NCI-H524 treated with DMSO at 0.1 percent for 48 hours (cell line): ENCODE measurements around the gene PHF21B.
"Not testable (repeated sequence)": the region's sequence is repeated elsewhere in the genome, so short reads cannot be mapped to it uniquely, and the experiment has no call there.

Experiments
- DNase-seq: peaks from one replicate; lab custom pipeline; 2025; lab: John Stamatoyannopoulos, UW

The PHF21B gene

GRCh38 chr22:44917372-44918165 is 92.2 kb downstream of the PHF21B start:
- DNase-seq = no peak

DNA sequence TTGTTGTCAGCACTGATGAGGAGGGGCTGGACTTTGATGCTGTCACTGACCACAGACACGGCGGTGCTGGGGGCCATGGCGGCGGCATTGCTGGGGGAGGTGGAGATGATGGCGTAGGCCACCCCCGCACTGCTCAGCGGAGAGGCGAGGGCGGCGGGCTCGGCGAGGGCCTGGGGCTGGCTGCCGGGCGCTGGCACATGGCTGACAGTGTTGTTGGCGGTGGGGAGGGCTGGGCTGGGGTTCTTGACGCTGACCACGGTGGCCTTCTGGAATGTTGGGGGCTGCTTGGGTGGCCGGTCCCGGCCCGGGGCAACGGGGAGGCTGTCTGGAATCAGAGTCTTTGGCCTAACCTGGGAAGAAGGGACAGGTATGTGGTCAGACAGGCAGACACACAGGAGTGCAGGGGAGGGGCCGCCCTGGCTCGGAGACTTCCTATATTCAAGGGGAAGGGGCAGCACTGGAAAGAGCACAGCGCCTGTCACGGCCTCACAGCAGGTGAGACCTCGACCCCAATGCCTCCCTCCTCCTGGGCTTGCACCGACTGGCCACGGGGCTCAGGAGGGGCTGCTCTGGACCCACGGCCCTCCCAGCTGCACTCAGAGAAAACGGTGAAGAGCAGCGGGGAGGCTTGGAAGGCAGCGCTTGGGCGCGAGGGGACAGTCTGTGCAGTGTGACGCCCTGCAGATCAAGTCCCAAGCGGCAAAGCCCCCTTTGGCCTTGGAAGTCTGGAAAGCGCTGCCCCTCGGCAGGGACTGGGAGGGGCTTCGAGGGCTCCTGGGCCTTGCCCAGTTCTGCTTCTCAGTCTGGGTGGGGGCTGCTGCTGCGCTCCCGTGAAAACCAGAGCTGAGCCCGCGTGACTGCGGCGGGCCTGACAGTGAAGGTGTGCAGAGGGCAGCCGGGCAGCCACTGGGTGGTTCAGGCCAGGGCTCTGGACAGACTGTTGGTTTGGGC is 93.2 kb downstream of the PHF21B start:
- DNase-seq = no peak

DNA sequence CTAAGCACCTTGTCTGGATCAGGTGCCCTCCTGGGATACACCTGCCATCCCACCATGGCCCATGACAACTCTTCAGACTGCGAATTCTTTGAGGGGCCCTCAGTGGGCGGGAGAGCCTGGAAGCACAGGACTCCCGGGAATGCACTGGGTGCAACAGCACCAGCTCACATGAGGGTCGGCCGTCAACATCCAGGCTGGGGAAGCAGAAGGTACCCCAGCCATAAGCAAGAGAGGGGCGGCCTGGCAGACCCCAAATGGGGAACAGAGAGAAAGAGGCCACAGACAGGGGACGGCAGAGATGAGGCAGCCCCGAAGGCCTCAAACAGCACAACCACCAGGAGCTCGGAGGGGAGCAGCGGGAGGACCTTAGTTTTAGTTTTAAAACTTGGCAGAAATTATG is 94.4 kb downstream of the PHF21B start:
- no peak for DNase-seq

- DNase-seq = no peak
These were observed 95.6 kb downstream of the PHF21B start for GRCh38 chr22:44914026-44914721.

- DNase-seq = no peak
These were observed 96.4 kb downstream of the PHF21B start for GRCh38 chr22:44913198-44913983.

- DNase-seq = no peak
These were observed 100.6 kb downstream of the PHF21B start for GRCh38 chr22:44909241-44909640.

- DNase-seq = no peak
These were observed 101.8 kb downstream of the PHF21B start for GRCh38 chr22:44907765-44908737.

DNA sequence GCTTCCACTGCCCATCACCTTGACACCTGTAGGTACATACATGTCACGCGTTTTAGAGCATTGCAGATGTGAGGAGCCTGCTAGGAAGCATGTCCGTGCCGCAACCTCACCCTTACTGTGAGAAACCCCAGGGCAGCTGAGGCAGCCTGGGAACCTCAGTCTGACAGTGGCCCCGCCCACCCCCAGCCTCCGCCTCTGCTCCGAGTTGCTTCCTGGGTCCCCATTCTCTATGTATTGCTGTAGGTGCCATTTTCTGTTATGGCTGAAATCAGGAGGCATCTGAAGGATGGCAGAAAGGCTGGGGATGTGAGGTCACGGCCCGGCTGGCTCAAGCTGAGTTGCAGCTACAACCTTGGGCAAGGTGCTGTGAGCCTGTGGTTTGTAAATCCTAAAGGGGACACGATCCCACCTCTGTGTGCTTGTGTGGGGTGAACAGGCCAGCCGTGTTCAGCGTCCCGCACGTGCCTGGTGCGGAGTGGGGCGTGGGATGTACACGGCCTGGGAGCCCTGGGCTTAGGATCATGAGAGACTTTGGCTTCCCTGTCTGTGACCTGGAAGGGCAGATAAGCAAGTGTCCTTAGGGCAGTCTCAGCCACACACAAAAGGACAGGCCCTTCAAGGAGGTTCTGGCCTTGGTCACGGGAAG is 102.7 kb downstream of the PHF21B start:
- no peak for DNase-seq

GRCh38 chr22:44906248-44906936 is 103.4 kb downstream of the PHF21B start:
- DNase-seq = no peak

GRCh38 chr22:44904492-44905152 is 105.2 kb downstream of the PHF21B start:
- DNase-seq = not testable (repeated sequence)

GRCh38 chr22:44903164-44903563 is 106.6 kb downstream of the PHF21B start:
- not testable (repeated sequence) for DNase-seq

DNA sequence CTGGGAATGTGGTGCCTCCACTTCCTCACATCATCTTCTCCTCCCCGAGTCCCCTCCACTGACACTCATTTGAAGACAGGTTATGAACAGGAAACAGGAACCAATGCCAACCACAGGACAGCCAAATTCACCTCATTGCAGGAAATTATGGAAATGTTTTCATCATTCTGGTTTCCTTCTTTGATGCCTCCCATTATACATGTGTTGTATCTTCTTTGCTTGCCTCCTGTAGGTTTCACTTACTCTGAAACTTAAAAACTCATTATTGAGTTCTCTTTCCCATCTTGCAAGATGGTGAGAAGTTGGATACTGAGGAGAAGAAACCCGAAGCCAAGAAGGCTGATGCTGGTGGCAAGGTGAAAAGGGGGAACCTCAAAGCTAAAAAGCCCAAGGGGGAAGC is 108.5 kb downstream of the PHF21B start:
- DNase-seq = no peak

DNA sequence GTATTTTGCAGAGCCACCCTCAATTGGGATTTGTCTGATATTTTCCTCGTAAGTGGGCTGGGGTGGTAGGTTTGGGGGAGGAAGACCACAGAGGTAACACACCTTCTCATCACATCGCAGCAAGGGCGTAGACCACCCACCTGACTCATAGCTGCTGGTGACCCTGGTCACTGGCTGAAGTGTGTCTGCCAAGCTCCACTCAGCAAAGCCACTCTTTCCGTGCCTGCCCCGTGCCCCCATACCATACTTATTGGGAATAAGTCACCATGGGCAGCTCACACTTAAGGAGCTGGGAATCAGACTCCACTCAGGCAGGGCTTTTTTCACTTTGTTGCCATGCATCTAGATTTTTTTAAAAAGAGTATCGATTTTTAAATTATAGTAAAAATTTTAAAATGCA is 111.6 kb downstream of the PHF21B start:
- DNase-seq = no peak

DNA sequence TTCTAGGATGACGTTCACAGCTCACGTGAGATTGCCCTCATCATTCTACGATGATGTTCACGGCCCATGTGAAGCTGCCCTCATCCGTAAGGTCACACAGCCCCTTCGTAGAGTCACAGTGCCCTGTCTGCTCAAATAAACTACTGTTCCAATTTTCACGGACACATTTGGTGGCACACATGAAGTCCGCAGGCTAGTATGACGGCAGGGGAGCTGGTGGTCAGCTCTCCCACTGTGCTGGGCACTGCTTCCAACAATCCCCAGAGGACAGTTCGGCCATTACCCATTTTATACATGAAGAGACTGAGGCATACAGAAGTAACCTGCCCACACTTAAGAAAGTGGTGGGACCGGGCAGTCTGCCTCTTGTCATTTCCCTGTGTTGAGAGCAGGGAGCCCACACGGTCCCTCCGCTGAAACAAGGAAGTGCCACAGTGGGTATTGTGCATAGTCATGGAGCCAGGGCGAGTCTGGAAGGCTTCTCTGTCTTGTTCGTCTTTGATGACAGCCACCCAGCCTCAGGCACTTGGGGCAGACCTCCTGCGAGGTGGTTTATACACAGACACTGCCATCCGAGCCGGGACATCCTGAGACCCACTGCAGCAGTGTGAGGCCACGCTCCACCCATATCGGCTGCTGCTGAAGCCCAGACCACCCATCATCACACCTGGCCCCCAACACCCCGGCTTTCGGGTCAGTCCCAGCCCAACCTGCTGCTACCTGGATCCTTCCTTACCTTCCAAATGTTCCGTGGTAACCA is 114.3 kb downstream of the PHF21B start:
- DNase-seq = no peak

DNA sequence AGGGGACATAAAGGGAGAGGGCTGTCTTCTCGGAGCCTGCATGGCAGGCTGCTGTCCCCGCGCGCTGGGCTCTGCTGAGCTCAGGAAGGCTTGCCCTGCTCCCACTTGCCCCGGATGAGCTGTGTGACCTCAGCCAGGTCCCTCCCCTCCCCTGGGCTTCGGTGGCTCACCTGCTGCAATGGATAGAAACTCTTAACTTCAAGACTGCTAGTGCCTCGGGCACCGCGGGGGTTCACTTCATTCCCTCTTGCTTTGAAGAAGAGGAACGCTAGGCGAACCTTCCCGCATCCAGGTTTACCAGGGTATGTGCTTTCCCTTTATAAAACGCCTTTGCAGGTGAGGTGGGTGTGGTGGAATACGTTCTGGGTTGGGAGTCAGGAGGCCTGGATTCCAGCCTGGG is 115.0 kb downstream of the PHF21B start:
- DNase-seq = no peak

DNA sequence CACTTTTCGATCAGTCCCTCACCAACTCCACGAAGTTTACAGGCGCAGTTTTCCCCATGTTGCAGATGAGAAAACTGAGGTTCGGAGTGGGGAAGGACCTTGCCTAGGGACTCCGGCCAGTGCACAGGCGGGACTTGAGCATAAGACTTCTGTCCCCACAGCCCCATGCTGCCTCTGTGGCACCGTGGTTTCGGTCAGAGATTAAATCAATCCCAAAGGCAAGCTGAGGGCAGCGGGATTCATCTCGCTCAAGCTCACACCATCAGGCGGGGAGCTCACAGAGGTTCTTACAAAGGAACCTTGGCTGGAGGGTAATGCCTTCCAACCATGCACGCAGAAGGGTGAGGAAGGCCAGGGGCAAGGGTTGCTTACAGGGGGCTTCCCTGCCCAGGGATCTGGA is 115.5 kb downstream of the PHF21B start:
- DNase-seq = no peak

DNA sequence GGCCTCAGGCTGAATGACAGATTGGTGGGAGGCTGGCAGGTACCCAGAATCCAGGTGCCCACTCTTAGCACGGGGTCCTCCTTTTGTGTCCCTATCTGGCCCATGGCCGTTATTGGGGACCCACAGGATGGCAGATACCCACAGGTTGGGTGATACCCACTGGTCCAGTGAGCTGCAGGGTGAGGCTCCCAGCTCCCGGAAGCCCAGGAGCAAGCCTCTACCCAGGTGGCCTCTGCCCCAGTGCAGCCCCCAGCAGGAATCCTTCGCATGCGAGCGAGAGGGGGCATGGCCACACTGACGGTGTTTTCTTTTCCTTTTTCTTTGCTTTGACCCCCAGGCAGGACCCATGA is 116.1 kb downstream of the PHF21B start:
- no peak for DNase-seq
